HG03280 (cell line): ENCODE data around the gene SPATA2.
"Not testable (repeated sequence)": the region's sequence is repeated elsewhere in the genome, so short reads cannot be mapped to it uniquely, and the experiment has no call there.

Experiments used
- ATAC-seq: cut with Tn5 transposase; IDR thresholded peaks from one replicate; pipeline ENCODE4 v1.9.1; 2021; ENCODE audit warnings: mild to moderate bottlenecking, moderate library complexity; ENCODE audit not compliant: unreplicated experiment

SPATA2 gene, protein sequence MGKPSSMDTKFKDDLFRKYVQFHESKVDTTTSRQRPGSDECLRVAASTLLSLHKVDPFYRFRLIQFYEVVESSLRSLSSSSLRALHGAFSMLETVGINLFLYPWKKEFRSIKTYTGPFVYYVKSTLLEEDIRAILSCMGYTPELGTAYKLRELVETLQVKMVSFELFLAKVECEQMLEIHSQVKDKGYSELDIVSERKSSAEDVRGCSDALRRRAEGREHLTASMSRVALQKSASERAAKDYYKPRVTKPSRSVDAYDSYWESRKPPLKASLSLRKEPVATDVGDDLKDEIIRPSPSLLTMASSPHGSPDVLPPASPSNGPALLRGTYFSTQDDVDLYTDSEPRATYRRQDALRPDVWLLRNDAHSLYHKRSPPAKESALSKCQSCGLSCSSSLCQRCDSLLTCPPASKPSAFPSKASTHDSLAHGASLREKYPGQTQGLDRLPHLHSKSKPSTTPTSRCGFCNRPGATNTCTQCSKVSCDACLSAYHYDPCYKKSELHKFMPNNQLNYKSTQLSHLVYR

DNA sequence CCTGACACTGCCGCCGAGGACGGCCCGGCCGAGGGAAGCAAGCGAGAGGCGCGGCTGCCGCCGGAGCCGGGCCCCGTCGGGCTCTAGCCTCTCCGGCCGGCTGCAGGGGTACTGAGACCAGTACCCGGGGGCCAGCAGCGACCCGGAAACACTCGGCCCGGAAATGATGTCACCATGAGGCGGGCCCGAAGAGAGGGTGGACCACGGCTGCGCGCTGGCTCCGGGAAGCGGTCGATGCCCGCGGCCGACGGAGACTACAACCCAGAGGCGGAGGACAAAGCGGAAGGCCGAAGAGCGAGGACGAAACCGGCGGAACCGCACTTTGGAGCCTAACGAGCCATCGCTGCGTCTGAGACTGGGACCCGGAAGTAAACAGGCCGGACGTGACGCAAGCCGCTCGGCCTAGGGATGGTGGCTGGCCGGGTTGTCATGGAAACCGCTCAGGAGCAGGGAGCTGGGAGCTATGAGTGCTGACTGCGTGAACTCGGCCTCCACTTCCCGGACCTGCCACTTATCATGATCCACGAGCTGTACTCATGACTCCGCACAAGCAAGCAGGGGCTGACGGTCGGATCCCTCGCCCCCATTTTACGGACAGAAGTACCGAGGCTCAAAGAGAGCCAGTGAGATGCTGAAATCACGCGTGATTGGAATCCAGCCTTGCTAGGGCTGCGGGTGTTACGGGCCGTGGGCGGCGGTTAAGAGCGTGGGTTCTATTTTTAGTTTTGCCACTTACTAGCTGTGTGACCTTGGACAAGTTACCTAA is at the start of gene SPATA2:
TSS of gene SPATA2 (minus strand) at position 150 of the 766 bp plus-strand sequence. CDS start 7,039 bp downstream, outside the sequence.
- peak; percentile 80 for ATAC-seq

DNA sequence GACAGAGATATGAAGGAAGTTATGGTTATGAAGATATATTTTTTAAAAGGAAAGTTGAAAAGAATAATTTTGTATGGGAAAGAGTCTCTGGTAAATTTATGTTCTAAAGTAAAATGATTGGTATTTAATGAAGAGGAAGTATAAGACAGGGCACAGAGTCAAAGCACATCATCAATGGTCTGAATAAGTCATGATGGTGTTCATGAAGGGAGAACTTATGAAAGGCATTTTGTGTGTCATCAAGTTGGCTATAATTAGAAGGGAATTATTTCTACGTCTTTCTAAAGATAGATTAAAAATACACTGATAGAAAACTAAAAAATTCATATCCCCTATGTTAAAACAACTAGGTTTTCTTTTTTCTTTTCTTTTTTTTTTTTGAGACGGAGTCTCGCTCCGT is 46.1 kb upstream of the SPATA2 start:
- no peak for ATAC-seq

DNA sequence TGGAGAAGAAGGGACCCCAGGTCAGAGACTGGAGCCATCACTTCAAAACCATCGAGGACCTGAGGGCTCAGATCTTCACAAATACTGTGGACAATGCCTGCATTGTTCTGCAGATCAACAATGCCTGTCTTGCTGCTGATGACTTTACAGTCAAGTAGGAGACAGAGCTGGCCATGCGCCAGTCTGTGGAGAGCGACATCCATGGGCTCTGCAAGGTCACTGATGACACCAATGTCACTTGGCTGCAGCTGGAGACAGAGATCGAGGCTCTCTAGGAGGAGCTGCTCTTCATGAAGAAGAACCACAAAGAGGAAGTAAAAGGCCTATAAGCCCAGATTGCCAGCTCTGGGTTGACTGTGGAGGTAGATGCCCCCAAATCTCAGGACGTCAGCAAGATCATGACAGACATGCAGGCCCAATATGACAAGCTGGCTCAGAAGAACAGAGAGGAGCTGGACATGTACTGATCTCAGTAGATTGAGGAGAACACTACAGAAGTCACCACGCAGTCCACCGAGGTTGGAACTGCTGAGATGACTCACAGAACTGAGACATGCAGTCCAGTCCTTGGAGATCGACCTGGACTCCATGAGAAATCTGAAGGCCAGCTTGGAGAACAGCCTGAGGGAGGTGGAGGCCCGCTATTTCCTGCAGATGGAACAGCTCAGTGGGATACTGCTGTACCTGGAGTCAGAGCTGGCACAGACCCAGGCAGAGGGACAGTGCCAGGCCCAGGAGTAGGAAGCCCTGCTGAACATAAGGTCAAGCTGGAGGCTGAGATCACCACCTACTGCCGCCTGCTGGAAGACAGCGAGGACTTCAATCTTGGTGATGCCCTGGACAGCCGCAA is 42.0 kb upstream of the SPATA2 start:
- not testable (repeated sequence) for ATAC-seq

DNA sequence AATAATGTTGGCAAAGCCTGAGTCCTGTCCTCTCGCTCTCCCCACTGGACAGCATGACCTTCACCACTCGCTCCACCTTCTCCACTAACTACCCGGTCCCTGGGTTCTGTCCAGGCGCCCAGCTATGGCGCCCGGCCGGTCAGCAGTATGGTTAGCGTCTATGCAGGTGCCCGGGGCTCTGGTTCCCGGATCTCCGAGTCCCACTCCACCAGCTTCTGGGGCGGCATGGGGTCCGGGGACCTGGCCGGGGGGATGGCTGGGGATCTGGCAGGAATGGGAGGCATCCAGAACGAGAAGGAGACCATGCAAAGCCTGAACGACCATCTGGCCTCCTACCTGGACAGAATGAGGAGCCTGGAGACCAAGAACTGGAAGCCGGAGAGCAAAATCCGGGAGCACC is 41.4 kb upstream of the SPATA2 start:
- ATAC-seq = no peak

DNA sequence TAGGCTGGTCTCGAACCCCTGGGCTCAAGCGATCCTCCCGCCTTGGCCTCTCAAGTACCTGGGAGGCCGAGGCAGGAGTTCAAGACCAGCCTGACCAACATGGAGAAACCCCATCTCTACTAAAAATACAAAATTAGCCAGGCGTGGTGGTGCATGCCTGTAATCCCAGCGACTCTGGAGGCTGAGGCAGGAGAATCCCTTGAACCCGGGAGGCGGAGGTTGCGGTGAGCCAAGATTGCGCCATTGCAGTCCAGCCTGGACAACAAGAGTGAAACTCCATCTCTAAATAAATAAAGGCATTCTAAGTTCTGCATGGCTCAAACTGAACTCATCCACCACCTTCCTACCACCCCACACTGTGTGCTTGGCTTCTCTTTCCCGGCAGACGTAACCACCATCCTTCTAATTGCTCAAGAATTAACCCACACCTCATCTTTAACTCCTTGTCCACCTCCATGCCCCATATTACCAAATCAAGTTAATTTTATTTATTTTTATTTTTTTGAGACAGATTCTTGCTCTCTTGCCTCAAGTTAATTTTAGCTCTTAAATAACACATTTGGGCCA is 40.6 kb upstream of the SPATA2 start:
- ATAC-seq = not testable (repeated sequence)

DNA sequence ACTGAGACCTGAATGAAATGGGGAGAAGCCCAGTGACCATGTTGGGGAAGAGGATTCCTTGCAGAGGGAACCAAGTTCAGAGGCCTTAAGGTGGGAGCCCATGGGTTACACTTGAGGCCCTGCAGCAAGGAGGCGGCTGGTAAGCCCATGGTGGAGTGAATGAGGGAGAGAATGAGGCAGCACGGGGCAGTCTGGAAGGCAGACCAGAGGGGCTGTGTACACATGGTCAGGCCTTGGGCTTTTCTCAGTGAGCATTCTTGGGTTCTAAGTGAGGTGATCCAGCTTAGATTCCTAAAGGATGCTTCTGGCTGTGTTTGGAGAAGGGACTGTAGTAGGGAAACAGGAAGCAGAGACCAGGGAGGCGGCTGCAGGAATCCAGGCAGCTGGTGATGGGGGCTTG is 39.8 kb upstream of the SPATA2 start:
- no peak for ATAC-seq

DNA sequence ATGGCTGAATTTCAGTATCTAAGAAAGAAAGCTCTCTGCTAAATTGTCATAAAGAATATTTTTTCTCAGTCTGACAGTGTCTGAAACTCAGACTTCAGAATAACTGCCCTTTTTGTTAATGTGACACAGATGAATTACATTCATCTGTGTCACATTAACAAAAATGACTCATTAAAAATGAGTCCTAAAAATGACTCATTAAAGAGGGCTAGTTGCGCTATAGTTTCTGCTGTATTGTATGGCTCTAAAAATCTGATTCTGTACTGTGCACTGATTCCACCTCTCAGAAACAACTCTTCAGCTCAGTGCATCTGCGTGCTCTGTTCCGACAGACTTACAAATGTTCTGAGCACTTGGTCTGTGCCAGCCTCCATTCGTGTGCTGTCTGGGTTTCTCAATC is 35.8 kb upstream of the SPATA2 start:
- ATAC-seq = no peak

DNA sequence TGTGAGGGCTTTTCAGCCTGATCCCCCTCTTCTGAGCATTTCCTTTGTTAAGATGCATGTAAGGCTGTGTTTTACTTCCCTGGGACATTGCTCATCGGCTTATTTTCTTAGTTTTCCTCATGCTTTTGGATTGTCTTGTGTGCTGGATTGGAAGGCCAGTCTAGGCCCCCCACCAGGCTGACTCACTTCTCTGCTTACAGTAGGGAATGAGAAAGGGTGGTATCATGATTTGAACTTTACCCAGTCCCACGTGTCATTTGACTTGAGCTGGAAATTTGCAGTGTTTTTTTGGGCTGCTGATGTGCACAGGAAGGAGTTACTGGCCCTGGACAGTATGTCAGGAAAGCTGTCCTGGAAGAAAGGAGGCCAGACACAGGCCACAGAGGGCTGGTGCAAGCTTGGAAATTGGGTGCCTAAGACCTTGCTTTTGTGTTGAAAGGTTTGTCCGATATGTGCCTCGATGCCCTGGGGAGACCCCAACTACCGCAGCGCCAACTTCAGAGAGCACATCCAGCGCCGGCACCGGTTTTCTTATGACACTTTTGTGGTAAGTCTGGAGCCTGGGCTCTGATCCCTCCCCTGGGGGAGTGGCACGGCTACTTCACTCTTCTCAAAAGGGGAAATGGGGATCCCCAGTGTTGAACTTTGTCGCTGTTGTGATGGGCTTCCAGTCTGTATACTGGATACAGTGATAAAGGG is 33.6 kb upstream of the SPATA2 start:
- no peak for ATAC-seq

DNA sequence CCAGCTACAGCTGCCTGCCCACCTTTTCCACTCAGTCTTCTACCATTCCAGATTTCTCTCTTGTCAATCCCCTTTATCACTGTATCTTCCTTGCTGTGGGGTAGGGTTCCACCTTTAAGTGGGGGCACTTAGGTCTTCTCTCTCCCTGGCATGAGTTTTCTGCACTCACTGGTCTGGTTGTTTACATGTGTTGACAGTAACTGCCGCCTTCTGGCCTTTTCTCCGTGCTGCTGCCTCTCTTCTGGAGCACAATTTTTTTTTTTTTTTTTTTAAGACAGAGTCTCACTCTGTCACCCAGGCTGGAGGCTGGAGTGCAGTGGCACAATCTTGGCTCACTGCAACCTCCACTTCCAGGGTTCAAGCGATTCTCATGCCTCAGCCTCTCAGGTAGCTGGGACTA is 32.8 kb upstream of the SPATA2 start:
- ATAC-seq = no peak

DNA sequence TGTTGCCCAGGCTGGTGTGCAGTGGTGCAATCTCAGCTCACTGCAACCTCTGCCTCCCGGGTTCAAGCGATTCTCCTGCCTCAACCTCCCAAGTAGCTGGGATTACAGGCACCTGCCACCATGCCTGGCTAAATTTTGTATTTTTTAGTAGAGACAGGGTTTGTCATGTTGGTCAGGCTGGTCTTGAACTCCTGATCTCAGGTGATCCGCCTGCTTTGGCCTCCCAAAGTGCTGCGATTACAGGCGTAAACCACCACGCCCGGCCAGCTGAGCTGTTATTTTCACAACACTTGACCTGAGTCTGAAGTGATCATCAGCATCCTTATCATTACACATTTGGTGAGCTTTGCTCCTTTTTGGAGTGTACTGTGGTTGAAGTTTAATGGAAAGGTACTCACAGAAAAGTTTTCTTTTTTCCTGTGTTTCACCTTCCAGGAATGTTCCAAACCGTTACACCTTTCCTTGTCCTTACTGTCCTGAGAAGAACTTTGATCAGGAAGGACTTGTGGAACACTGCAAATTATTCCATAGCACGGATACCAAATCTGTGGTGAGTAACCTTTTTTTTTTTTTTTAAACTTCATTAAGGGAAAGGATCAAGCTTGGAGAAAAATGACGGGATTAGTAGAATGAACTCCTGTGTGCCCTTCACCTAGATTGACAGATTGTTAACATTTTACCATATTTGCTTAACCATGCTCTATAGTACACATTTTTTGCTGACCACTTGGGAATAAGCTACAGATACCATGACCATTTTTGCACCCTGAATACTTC is 30.6 kb upstream of the SPATA2 start:
- ATAC-seq = no peak

DNA sequence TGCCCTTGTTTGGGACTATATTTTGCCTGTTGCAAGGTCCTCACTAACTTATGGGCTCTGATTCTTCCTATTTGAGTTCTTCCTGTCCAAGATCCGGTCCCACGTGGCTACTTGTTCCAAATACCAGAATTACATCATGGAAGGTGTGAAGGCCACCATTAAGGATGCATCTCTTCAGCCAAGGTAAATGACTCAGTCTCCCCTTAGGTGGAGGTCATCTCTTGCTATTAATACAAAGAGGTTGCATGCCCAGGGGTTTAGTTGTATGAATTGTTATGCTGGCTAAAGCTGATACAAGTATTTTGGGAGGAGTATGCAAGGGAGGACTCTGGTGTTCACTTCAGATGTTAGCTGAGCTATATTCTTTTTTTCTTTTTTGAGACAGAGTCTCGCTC is 30.0 kb upstream of the SPATA2 start:
- ATAC-seq = no peak

DNA sequence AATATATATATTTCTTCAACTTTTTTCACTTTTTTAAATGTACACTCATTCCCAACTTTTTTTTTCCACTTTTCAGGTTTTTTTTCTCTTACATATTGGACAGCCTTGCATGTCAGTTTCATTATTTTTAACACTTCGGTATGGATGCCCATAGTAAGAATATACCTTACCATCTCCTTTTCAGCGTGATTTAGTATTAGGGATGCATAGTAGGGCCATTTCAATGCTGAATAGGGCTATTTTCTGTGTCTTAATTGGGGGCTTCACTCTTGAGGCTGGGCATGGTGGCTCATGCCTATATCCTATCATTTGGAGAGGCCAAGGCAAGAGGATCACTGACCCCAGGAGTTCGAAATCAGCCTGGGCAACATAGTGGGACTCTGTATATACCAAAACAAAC is 27.6 kb upstream of the SPATA2 start:
- no peak for ATAC-seq

DNA sequence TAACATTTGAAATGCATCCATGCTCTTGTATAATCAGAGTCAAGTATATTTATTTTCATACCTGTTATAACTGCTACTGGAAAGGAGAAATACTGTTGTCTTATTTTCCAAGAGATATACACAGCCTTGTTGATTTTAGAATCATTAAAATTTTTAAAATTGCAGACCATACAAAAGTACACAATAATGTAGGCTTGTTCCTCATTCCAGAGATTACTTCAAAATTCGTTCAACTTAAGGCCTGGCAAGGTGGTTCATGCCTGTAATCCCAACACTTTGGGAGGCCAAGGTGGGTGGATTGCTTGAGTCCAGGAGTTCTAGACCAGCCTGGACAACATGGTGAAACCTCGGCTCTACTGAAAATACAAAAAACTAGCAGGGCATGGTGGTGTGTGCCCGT is 27.0 kb upstream of the SPATA2 start:
- no peak for ATAC-seq

DNA sequence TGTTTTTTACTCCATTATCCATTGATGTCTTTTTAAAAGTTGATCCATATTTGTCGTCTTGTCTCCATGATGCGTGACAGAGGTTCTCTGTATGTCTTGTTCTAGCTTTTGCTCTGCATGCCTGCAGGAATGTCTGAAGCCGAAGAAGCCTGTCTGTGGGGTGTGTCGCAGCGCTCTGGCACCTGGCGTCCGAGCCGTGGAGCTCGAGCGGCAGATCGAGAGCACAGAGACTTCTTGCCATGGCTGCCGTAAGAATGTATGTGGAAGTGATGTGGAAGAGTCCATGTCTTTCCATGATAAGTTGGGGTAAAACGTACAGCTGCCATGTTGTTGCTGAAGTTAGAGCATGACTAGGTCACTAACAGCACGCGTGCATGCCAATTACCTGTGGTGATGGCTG is 26.1 kb upstream of the SPATA2 start:
- ATAC-seq = no peak

DNA sequence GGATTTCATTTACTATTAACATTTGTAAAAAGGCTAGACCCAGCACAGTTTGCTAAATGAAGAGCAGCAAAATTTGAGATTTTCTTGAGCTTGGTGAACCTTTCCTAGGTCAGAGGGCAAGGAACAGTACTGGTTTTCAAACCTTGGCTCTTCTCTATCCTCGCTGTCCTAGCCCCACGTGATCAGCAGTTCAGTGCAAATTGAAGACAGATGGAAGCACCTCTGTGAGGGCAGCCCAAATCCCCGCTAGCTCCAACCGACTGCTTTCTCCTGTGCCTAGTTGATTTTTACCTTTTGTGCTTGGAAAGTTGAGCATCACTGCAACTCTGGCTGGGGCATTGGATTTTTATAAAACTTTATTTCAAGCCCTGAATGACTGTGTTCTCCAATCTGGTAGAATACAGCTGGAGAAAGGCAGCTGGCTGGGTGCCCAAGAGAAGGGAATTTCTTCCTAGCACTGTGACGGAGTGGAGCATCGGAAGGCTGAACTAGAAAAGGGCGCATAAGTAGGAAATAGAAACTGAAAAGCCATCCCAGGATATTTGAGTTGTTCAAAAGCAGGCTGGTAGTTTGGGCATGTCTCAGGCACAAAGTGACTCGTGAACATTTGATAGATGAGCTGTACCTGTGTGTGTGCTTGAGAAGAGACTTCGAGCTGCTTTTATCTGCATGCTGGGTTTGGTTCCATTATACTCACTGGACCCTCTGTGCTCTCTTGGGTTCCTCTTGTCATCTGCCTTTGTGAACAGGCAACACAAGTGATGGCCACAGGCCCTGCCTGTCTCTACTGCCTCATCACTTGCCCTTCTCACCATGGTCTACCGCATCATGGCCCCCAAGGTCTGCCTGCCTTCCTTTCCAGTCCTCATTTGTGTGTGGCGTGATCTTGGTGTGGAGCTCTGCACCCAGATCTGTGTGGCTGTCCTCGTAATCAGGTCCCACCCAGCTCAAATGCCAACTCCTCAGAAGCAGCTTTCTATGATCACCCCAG is 23.1 kb upstream of the SPATA2 start:
- no peak for ATAC-seq

DNA sequence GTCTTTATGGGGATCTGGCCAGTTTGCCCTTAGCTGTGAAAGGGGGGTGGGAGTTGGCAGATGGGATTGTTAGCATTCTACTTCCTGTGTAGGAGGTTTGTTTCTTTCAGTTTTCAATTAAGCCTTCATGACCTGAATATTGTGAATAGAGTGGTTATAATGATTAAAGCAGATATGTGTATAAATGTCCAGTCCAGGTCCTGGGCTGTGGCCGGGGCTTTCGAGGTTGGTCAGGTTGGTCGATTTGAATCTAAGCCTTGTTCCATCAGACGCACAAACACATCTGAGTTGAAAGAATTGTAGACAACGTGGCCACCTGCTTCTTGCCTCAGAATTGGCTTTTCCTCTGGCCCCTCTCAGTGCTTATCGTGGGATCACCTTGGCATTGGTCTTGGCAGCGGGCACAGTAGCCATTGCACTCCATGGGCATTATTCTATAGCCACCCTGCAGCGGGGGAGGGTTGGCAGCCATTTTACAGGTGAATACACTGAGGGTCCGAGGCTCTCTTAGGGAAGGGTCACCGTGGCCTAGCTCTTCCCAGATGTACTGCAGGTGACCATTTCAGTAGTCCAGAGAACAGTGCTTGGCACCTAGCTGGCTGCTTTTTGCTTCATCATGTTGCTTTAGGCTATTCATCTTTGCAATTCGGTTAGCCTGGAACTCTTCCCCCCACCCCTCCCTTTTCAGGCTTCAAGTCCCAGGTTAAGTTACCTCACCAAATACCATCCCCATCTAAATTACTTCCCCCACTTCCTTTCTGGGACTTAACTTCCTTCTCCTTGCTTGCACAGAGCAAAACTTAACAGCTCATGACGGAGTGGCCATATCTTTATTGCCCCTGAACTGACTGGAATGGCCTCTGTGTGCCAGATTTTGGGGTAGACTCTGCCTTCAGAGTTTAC is 21.9 kb upstream of the SPATA2 start:
- ATAC-seq = peak; percentile 7
